NCI-H1105 treated with DMSO at 0.1 percent for 48 hours (cell line): ENCODE data around the gene NIPAL3.
A peak's percentile ranks its signal among the peaks of the same experiment; 100 is the strongest.
"Not testable (repeated sequence)": the region's sequence is repeated elsewhere in the genome, so short reads cannot be mapped to it uniquely, and the experiment has no call there.

Source experiments
- DNase-seq: peaks from one replicate; lab custom pipeline; 2025; lab: John Stamatoyannopoulos, UW

NIPAL3 gene

DNA sequence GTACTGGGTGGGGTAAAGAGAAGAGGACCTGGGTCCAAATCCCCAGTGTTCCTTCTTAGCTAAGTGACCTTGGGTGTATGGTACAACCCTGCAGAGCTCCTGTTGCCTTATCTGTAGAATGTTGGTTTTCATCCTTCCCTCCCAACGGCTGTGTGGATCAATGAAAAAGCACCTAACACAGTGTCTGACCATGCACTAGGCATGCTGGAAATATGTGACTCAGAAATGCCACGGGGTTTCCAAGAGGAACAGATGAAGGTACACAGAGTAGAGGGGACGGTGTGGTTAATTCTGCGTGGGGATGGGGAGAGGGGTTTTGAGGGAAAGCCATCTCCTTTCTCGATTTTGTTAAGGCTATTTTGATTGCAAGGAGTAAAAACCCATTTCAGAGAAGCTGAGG is 8.6 kb downstream of the NIPAL3 start:
- no peak for DNase-seq

DNA sequence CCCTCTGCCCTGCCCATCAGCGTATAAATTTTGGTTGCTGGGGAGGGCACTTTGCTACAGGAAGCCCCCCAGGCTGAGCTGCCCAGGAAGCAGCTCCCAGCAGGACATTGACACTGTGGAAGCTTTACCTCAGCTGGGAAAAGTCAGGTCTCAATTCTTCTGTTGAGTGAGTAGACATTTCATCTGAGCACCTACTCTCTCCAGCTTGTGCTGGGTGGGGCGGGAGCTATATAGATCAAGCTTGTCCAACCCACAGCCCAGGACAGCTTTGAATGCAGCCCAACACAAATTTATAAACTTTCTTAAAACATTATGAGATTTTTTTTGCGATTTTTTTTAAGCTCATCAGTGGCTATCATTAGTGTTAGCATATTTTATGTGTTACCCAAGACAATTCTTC is 9.4 kb downstream of the NIPAL3 start:
- DNase-seq = no peak

DNA sequence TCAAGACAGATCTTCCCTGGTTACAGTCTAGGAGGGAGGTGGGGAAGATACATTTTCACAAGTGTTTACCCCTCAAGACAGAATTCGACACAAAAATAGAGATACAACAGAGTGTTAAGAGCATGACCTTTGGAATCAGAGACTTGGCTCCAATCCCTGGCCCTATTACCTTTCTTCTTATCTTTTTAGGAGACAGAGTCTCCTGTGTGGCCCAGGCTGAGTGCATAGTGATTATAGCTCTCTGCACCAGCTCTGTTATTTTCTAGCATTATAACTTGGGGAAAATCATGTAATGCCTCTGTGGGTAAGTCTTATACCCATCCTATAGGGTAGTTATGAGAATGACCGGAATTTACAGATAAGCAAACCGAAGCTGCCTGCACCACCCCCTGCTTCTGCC is 9.8 kb downstream of the NIPAL3 start:
- DNase-seq = no peak

DNA sequence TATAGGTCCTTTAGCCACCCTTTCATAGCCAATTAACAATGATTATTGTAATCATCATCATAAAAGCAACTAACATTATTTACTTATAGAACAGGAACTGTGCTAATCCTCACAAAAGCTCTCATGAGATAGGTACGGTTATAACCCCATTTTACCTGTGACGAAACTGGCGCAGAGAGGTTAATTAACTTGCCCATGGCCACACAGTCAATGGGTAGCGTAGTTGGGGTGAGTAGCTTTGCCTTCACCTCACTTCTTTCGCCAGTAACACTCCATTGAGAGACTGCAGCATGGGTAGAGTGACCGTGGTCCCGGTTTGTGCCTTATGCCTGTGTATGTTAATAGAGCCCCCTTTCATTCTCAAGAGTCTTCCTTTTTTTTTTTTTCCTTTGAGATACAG is 10.3 kb downstream of the NIPAL3 start:
- no peak for DNase-seq

DNA sequence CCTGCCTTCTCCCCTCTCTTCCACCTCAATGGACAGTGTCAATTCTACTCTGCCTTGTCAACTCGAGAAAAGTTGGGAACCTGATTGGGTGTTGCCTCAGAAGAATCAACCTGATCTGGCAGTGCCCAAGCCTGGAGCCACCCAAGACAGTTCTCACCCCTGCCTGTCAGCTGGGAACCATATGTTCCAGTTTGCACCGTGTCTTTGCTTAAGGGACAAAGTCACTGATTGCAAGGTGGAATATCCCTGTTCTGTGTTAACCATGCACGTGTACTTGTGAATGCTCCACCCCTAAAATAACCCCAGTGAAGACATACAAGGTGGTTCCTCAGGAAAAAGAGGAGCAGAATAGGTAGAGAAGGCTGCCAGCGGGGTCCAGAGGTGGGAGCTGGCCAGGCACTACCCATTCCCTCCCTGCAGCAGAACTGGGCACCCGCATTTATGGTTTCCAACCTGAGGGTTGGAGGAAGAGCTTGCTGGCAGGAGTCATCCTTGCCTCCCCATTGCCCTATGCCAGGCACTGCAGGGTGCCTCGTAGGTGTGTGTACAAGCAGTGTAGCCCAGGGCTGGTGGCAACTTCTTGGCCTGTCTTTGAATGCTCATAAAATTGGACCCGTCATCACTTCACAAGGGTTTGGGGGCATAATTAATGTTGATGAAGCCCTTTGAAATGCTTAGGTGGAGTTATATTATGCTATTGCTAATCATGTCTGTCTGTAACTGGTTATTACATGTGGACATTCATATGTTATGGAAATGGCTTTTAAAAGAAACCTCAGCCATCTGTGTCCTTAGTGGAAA is 11.3 kb downstream of the NIPAL3 start:
- DNase-seq = peak; percentile 82

DNA sequence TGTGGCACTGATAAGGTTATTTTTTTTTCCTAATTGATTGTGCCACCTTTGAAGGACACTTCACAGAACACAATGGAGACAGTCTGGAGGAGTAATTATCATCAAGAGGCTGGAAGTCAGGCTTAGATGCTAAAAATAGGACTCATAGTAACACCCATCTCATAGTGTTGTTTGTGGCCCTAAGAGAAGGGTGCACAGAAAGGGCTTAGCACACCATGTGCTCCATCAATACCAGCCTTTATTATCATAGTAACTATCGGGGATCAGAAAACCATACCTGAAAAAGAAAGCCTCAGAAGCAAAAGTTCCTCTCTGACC is 11.9 kb downstream of the NIPAL3 start:
- DNase-seq = no peak

DNA sequence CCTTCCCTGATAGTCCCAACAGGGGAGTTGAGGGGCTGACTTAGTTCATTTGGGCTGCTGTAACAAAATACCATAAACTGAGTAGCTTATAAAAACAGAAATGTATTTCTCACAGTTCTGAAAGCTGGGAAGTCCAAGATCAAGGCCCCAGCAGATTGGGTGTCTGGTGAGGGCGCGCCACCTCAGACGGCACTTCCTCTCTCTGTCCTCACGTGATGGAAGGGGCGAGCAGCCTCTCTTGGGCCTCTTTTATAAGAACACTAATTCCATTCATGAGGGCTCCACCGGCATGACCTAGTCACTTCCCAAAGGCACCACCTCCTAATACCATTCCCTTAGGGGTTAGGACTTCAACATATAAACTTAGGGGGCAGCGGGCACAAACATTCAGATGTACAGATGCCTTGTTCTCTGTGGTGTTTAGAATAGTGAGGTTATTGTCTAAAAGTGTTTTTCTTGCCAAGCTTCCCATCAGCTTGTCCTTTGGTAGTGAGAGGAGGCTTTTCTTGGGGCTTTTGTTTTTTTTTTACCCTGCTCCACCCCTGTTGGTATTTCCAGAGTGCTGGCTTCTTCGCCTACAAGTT is 20.3 kb downstream of the NIPAL3 start:
- no peak for DNase-seq

DNA sequence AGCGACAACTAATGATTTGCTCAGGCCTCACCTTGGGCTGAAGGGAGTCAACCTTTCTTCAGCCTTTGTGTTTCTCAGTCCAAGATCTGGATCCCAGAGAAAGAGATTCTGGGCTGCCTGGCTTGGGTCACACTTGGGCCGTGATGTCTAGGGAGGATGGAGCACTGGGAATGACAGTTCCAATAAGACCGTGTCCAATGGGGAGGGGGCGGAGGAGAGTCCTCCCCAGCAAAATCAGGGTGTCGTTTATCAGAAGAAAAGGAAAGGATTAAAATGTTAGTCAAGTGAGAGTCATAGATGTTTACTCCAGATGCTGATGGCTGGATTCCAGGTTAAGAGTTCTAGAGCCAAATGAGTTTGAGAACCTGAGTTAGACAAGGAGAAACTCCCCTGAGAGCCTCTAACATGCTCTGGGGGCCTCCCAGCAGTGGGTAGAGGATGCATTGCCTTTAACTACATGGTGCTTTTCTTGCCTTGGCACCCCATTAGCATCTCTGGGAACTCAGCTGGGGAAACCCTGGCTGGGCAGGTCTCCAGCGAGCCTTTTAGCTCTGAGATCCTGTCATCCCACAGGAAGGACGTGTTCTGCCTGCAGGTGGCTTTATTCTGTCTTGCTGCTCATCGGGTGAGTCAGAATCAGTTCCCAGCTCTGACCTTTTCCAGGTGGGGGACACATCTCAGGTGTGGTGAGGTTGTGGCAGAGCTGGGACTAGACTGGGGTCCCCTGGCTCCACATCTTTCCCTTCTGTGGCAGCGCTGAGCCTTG is 22.2 kb downstream of the NIPAL3 start:
- DNase-seq = no peak

DNA sequence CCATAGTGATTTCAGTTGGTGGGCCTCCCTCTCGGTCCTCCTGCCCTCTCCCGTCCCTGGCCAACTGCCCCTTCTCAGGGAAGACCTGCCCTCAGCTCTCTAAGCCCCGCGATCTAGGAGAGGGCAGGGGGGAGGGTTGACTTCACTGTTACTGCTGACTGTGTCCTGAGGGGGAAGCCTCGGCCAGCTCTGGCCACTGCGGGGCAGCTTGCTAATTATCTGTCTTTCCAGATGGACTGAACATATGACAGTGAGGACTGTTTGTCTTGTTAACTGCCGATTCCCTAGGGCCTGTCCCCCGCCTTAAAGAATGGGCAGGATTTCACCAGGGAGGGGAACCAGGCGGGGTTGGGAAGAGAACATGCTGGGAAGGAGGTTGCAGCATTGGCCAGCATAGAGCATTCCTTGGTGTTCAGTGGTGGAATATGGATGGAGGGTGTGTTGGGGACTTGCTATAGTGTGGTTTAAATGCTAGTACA is 22.9 kb downstream of the NIPAL3 start:
- DNase-seq = no peak

DNA sequence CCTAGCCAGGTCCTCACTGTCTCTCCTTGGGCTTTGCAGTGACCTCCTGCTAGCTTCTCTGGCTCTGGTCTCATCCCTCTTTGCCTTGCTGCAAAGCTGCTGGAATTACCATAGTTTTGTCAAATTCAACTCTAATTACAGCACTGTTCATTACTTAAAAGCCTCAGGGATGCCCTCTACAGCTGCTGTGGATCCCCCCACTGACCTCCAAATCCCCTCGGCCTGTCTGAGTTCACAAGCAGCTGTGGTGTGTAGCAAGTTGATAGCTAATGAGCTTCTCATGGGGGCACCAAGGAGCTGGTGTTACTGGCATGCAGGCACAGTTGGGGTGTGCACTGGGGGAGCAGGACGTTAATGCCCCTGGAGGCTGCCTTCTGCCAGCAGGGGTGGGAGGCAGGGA is 24.8 kb downstream of the NIPAL3 start:
- no peak for DNase-seq

DNA sequence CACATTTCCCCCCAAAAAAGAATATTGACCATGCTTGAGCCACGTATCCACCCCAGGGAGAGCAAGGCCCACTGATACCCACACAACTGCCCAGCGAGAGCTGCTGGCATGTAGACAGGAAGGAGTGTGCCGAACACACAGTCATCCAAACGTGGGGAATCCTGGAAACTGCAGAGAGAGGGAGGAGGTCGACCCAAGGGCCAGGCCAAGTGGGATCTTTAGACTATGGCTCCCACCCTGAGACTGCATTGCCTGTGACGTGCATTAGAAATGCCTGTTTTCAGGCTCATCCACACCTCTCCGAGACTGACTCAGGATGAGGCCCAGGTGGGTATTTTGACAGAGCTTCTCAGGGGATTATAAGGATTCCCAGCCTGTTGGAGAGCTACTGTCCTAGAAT is 25.9 kb downstream of the NIPAL3 start:
- DNase-seq = no peak

DNA sequence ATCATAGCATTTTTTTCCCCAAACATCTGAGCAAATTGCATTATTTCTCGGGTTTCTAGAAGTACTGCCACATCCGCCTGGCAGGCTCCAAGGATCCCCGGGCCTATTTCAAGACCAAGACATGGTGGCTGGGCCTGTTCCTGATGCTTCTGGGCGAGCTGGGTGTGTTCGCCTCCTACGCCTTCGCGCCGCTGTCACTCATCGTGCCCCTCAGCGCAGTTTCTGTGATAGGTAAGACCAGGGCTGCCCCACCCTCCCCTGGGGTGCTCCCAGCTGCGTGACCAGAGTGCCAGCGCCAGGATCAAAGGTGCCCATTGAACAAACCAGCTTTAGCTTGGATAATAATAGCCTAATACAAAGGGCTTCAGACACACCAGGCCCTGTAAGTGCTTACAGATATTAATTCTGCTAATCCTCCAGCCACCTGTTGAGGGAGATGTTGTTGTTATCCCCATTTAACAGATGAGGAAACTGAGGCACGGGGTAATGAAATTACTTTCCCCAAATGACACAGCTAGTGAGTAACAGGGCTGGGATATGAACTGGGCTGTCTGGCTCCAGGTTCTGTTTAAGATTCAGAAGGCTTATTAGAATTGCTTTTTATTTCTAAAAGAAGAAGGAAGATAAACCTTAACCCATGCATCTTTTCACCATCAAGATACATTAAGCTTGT is 26.5 kb downstream of the NIPAL3 start:
- DNase-seq = no peak

DNA sequence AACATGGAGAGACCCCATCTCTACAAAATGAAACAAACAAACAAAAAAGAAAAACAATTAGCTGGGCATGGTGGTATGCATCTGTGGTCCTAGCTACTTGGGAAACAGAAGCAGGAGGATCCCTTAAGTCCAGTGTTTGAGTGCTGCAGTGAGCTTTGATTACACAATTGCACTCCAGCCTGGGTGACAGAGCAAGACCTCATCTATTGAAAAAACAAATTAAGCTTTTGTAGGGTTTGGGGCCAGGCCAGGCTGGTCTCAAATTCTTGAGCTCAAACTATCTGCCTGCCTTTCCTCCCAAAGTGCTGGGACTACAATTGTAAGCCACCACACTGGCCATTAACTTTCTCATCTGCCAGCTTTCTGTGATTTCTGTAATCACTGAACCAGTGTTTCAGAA is 27.2 kb downstream of the NIPAL3 start:
- no peak for DNase-seq

DNA sequence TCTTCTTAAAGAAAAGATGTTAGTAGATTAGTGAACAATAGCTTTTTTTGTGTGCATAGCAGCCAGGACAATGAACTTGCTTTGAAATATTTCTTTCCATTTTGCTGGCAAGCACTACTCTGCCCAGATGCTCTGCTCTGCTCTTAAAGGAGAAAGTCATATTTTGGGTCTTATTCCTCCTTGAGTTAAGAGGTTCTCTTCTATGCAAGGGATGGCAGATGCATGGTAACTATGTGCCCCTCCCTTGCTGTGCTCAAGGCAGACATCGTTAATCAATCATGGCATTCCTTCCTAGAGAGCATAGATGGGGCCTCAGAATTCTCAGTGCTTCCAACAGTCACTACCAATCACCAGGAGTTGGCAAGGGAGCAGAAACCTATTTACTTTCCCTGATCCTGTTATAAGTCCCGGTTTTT is 27.6 kb downstream of the NIPAL3 start:
- DNase-seq = peak; percentile 29

DNA sequence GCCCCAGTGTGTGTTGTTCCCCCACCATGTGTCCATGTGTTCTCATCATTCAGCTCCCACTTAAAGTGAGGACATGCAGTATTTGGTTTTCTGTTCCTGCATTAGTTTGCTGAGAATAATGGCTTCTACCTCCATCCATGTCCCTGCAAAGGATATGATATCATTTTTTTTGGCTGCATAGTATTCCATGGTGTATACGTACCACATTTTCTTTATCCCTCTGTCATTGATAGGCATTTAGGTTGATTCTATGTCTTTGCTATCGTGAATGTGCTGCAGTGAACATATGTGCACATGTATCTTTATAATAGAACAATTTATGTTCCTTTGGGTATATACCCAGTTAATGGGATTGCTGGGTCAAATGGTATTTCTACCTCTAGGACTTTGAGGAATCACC is 30.8 kb downstream of the NIPAL3 start:
- DNase-seq = not testable (repeated sequence)

DNA sequence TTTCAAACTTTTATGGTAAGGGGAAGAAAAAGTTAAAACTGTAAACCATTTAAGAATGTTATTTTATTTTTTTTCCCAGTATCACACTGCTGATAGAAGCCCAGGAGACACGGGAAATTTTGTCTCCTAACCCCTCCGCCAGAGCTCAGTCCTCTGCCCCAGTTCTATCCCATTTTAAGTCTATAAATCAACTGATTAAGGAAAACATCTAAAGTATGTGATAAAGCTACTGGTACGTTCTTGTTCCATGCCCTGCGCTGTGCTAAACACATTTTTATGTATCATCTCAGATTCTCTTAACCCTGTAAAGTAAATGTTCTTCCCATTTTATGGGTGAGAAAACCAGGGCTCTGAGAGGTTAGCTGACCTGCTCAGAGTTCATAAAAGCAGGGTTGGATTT is 34.7 kb downstream of the NIPAL3 start:
- DNase-seq = no peak

DNA sequence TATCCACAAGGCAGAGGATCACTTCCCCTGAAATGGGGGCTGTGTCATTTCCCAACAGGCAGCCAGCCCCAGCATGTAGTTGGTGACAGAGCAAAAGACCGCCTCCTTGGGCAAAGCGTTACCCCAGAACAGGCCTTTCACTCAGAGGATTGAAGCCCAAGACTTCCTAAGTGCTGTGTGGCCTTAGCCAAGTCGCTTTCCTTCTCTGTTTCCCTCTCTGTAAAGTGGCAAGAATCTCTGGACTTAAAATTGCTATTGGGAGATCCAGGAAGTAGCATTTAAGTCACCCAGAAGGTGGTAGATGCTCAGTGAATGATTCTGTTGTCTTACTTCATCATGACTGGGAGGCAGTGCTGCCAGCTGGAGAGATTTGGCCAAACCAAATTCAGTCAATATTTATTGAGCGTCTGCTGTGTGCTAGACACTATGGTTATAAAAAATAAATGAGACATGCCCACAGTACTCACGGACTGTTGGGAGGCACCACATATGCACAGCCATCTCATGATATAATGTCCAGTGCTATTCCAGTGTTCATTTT is 35.3 kb downstream of the NIPAL3 start:
- DNase-seq = no peak

DNA sequence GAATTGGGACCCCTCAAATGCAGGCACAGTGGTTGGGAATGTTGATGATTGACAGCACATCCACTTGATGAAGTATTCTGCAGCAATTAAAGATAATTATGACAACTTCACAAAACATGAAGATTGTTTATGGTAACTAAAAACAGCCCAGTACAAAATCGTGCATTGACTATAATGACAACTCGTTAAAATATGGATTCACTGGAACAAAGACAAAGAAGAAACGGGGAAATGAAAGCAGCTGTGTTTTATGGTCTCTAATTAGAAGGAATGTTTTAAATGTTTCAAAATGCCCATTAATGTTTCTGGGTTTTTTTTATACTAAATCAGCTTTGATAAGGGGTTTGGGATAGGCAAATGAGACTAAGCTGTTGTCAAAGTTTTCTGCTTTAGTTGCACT is 36.1 kb downstream of the NIPAL3 start:
- peak; percentile 44 for DNase-seq

DNA sequence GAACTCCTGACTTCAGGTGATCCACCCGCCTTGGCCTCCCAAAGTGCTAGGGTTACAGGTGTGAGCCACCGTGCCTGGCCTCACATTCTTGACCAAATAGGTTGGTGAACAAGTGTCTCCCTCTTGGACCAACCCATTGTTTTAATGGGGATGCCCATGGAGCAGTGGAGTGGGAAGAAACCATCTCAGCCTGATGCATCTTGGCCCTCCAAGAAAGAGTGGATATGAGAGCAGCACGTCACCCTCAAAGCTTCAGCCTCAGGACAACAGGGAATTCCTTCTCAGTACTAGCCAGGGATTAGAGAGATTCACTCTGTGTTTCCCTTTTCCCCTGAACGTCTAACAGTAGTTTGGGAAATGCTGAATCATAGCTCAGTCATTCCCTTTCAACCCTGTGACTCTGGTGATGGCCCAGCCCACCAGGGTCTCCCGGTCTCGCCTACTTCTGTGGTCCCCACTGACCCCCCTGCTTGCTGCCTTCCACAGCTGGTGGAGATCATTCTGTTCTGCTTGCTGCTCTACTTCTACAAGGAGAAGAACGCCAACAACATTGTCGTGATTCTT is 37.4 kb downstream of the NIPAL3 start:
- no peak for DNase-seq

DNA sequence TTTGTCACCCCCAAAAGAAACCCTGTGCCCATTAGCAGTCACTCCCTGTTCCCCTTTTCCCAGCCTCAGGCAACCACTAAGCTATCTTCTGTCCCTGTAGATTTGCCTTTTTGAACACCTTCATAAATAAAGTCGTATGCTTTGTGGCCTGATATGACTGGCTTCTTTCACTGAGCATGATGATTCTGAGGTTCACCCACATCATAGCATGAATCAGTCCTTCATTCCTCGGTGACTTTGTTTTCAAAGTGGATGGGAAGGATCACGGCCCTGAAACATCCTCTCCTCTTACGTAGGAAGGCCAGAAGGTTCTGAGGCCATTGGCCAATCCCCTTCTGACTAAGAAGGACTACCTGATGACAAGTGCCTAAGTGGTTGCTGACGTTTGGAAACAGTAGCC is 39.1 kb downstream of the NIPAL3 start:
- DNase-seq = no peak

DNA sequence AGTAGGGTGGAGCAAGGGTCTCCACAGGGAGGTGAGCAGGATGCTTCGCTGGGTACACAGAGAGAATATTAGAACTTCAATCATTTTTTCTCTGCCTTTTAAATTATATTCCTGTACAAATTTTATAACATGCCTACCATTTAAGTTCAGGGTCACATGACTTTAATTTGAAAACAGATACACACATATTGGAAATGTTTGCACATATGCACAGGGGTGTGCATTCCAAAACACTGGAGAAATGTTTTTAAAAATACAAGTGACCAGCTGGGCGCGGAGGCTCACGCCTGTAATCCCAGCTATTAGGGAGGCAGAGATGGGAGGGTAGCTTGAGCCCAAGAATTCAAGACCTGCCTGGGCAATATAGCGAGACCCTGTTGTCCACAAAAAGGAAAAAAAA is 39.7 kb downstream of the NIPAL3 start:
- DNase-seq = no peak

DNA sequence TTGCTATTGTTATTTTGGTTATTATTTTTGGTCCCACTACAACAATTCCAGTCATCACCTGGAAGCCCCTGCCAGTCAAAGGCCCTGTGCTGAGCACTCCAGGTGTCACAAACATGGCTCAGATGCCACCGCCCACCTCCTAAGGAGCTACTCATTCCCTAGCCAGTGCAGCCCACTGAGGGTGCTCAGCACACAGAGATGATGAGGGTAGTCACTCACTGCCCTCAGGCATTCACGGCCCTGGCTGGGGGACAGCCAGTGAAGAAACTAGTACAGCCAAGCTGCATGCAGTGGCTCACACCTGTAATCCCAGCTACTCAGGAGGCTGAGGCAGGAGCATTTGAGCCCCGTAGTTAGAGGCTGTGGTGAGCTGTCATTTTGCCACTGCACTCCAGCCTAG is 42.3 kb downstream of the NIPAL3 start:
- no peak for DNase-seq
